HG03097 (cell line): ENCODE measurements around the gene ZNF878.

Source experiments
- ATAC-seq: cut with Tn5 transposase; IDR thresholded peaks from one replicate; pipeline ENCODE4 v1.9.1; 2021; ENCODE audit not compliant: unreplicated experiment, low FRiP score

The ZNF878 gene

GRCh38 chr19:12035220-12036172 is 17.3 kb downstream of the ZNF878 start, which contains the start of gene ZNF433:
ZNF433 (minus strand) TSS chr19:12035679; CDS start chr19:12035539, 140 bp downstream.
- ATAC-seq = peak; percentile 89

- no peak for ATAC-seq
Measured at GRCh38 chr19:12034620-12035019, 18.1 kb downstream of the ZNF878 start.

- ATAC-seq = no peak
Measured at GRCh38 chr19:12034198-12034597, 18.6 kb downstream of the ZNF878 start.

- no peak for ATAC-seq
Measured at GRCh38 chr19:12015753-12016116, 37.0 kb downstream of the ZNF878 start.

GRCh38 chr19:12015015-12015752 is 37.6 kb downstream of the ZNF878 start:
- no peak for ATAC-seq

- ATAC-seq = peak; percentile 63
Measured at GRCh38 chr19:12000152-12000981, 52.4 kb downstream of the ZNF878 start.

GRCh38 chr19:11995174-11995573 is 57.6 kb downstream of the ZNF878 start:
- ATAC-seq = no peak
